ENCODE measurements around the gene DLGAP4.

Gene DLGAP4

GRCh38 chr20:36478137-36478905, 172.2 kb downstream of the DLGAP4 start:
- Histone ChIP-seq H3K9ac (ENCODE audit: low read length) (no peak overlapping the region), H3K36me3 (replicated peaks; ENCODE audit: insufficient read depth, low read length) (no peaks in the 10 kb centered on the region), H3F3A (ENCODE audit: insufficient read depth, low read length) (no peaks in the 10 kb centered on the region), H4K20me1 (ENCODE audit: insufficient read depth, low read length) (no peaks in the 10 kb centered on the region), H3K4me3 (ENCODE audit: low read length) (no peak overlapping the region), H3K27me3 (replicated peaks; ENCODE audit: insufficient read depth, low read length) (no peaks in the 10 kb centered on the region), H3K27ac (ENCODE audit: low read length) (no peak overlapping the region), H3K9me2 (replicated peaks; ENCODE audit: insufficient read depth, low read length) (no peaks in the 10 kb centered on the region), H3K4me2 (ENCODE audit: low read depth, low read length) (no peak overlapping the region), H3K79me2 (ENCODE audit: low read length) (no peaks in the 10 kb centered on the region), H3K4me1 (ENCODE audit: low read length) (no peaks in the 10 kb centered on the region), H3K9me3 (replicated peaks; ENCODE audit: insufficient read depth, low read length) (no peaks in the 10 kb centered on the region), H2AFZ (ENCODE audit: low read length) (no peak overlapping the region)
- no peak for DNase-seq
- TF ChIP-seq EZH2phosphoT487 (IDR thresholded peaks at IDR 0.05; ENCODE audit: low read length) (no peak), CTCF (IDR thresholded peaks at IDR 0.05; ENCODE audit: low read length) (no peak), EZH2 (optimal IDR thresholded peaks at IDR 0.05; ENCODE audit: low read depth, low read length) (no peak)

DNA sequence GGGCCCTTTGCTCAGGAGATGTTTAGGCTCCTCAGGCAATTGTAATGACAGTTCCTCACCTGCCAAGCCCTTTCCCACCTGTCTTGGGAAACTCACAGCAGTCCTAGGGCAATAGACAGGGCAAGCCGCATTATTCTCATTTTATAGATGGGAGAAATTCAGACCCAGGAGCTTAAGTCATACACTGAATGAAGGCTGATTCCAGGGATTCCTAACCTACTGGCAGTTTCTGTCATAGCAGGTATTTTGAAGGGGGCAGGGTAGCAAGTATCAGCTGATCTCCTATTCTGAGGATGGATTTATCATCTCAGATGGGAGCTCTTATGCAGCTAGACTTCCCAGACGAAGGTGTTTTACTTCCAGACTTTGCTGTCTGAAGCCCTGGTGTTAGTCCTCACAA, 173.8 kb downstream of the DLGAP4 start:
- no peaks in the 10 kb centered on the region for H3K79me2 ChIP-seq (ENCODE audit: low read length)
- no peaks in the 10 kb centered on the region for H4K20me1 ChIP-seq (ENCODE audit: insufficient read depth, low read length)
- H2AFZ ChIP-seq (ENCODE audit: low read length): no peak overlapping the region
- no peak overlapping the region for H3K4me3 ChIP-seq (ENCODE audit: low read length)
- no peak overlapping the region for H3K27ac ChIP-seq (ENCODE audit: low read length)
- no peak overlapping the region for H3K9ac ChIP-seq (ENCODE audit: low read length)
- H3K9me2 ChIP-seq (replicated peaks; ENCODE audit: insufficient read depth, low read length): no peaks in the 10 kb centered on the region
- H3K4me1 ChIP-seq (ENCODE audit: low read length): no peaks in the 10 kb centered on the region
- H3K9me3 ChIP-seq (replicated peaks; ENCODE audit: insufficient read depth, low read length): no peaks in the 10 kb centered on the region
- no peak for DNase-seq
- no peaks in the 10 kb centered on the region for H3F3A ChIP-seq (ENCODE audit: insufficient read depth, low read length)
- no peaks in the 10 kb centered on the region for H3K36me3 ChIP-seq (replicated peaks; ENCODE audit: insufficient read depth, low read length)
- no peaks in the 10 kb centered on the region for H3K27me3 ChIP-seq (replicated peaks; ENCODE audit: insufficient read depth, low read length)
- no peak overlapping the region for H3K4me2 ChIP-seq (ENCODE audit: low read depth, low read length)
- TF ChIP-seq CTCF (IDR thresholded peaks at IDR 0.05; ENCODE audit: low read length): no peak
- TF ChIP-seq EZH2phosphoT487 (IDR thresholded peaks at IDR 0.05; ENCODE audit: low read length): no peak
- no peak for TF ChIP-seq EZH2 (optimal IDR thresholded peaks at IDR 0.05; ENCODE audit: low read depth, low read length)

- no peak for TF ChIP-seq EZH2 (optimal IDR thresholded peaks at IDR 0.05; ENCODE audit: low read depth, low read length)
- no peak for TF ChIP-seq EZH2phosphoT487 (IDR thresholded peaks at IDR 0.05; ENCODE audit: low read length)
- TF ChIP-seq CTCF (IDR thresholded peaks at IDR 0.05; ENCODE audit: low read length): no peak
- Histone ChIP-seq H3K4me1 (ENCODE audit: low read length) (no peaks in the 10 kb centered on the region), H3K79me2 (ENCODE audit: low read length) (no peaks in the 10 kb centered on the region), H3K27ac (ENCODE audit: low read length) (no peak overlapping the region), H2AFZ (ENCODE audit: low read length) (no peak overlapping the region), H3K9me2 (replicated peaks; ENCODE audit: insufficient read depth, low read length) (no peaks in the 10 kb centered on the region), H3K4me3 (ENCODE audit: low read length) (no peak overlapping the region), H3K36me3 (replicated peaks; ENCODE audit: insufficient read depth, low read length) (no peaks in the 10 kb centered on the region), H3K27me3 (replicated peaks; ENCODE audit: insufficient read depth, low read length) (no peaks in the 10 kb centered on the region), H3K9ac (ENCODE audit: low read length) (no peak overlapping the region), H3K4me2 (ENCODE audit: low read depth, low read length) (no peak overlapping the region), H3K9me3 (replicated peaks; ENCODE audit: insufficient read depth, low read length) (no peaks in the 10 kb centered on the region), H3F3A (ENCODE audit: insufficient read depth, low read length) (no peaks in the 10 kb centered on the region), H4K20me1 (ENCODE audit: insufficient read depth, low read length) (no peaks in the 10 kb centered on the region)
- DNase-seq: no peak
These were observed 174.4 kb downstream of the DLGAP4 start for GRCh38 chr20:36480456-36481048.
